Activated naive CD4-positive, alpha-beta T cell treated with anti-CD3 and anti-CD28 coated beads, Interleukin-2, amount 50 U/mL, for 72 hours (primary cell): ENCODE results near the gene COMMD10. TPM values are rescaled to one million over a fixed set of nuclear protein-coding genes. Genes with fewer than 3 reads are reported as not detected.

Experiments used
- ATAC-seq, 2 donors: fragments of 150-1000 bp; cut with Tn5 transposase; 2 replicates each; pipeline ENCODE4 v1.10.0; 2021; ENCODE audit warnings: mild to moderate bottlenecking in 2 of 2, moderate library complexity in 2 of 2
- DNase-seq, 2 donors: peaks; one replicate each; pipeline ENCODE4 v3.0.0; 2021 to 2022; ENCODE audit warnings: low spot score in 2 of 2
- H3K27ac Mint-ChIP-seq, 2 donors: one replicate each; pipeline ENCODE4 v1.8.0; 2022; ENCODE audit warnings: mild to moderate bottlenecking in 2 of 2, mixed read lengths in 2 of 2
- H3K36me3 Mint-ChIP-seq, 2 donors: one replicate each; pipeline ENCODE4 v1.8.0; 2022; ENCODE audit warnings: mixed read lengths in 2 of 2
- H3K9me3 Mint-ChIP-seq, 2 donors: one replicate each; pipeline ENCODE4 v1.8.0; 2022; ENCODE audit warnings: mixed read lengths in 2 of 2
- total RNA-seq, 2 donors: library from RNA; stranded (reverse); gene quantifications; one replicate each; pipeline ENCODE4 v1.2.3, GENCODE V29; 2022

COMMD10 gene
- total RNA-seq, 2 donors from 2014 or later: 16.5 to 22.1 TPM

DNA sequence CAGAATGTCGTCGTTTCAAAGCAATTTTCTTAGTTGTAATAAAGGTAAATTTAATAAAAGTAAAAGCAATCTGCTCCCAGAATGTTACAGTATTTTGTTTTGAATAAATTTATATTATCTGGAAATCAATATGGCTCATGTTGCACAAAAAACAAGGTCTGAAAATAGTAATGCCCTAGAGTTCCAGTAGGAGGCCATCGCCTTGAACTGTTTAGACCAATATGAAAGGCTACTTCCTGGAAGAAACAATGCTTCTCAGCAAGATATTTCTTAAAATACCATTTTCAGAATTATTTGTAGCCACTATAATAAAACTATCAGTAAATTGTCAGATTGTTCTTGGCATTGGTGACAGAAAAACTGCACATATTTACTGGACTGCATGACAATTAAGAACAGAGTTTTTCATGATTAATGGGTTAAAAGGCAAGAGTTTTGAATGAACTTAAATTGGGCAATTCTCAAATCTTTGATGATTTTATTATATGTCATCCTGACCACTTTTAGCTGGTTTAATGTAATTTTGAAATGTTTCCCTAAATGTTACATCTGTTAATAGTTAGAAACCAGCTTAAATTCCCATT lies 153.2 kb downstream of the COMMD10 start:
- Mint-ChIP-seq H3K9me3 (peaks cover 5 to 9% of the 10 kb centered on the region in 2 donors), H3K36me3 (peaks cover 18 to 43% of the 10 kb centered on the region in 2 donors), H3K27ac (no peak overlapping the region)
- DNase-seq (no peak), ATAC-seq (no peak)

DNA sequence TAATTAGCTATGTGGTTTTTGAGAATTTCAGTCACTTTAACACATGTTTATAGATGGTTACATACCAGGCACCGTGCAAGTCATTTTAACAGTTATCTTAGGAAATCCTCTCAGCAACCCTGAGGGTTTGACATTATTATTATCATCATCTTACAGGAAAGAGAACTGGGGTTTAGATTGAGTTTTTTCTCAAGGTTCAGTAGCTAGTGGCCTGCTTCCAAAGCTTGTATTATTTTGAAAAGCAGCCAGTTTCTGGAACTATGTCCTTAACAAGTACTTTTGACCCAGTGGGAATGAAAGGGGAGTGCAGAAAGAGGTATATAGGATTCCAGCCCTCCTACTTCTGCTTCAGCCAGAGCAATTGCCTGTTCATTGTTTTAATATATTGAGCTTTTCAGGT lies 157.5 kb downstream of the COMMD10 start:
- ATAC-seq (no peak), DNase-seq (no peak)

DNA sequence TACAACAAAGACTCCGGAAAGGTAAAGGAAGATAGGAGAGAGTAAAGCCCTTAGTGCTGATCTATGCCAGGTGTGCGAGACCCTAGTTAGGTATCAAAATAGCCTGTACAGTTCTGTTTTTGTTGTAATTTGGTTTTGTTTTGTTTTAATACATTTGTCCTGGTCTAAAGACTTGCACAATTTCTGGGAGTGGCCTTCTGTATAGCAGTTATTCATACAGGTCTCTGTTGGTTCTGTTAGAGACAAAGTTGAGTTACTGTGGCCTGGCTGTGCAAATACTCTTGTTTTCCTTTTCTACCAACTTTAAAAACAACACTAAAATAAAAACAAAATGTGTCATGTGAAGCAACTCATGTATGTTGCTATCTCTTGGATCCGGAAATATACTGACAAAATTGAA lies 163.6 kb downstream of the COMMD10 start:
- peaks cover 21 to 24% of the 10 kb centered on the region in 2 donors for H3K36me3 Mint-ChIP-seq
- H3K27ac Mint-ChIP-seq: no peak overlapping the region
- DNase-seq (no peak), ATAC-seq (no peak)
- peaks cover 15 to 23% of the 10 kb centered on the region in 2 donors for H3K9me3 Mint-ChIP-seq

More for the DNA sequence above, 157.5 kb downstream of the COMMD10 start:
- Mint-ChIP-seq H3K9me3 (peaks cover 15 to 16% of the 10 kb centered on the region in 2 donors), H3K27ac (no peak overlapping the region), H3K36me3 (peaks cover 26 to 34% of the 10 kb centered on the region in 2 donors)

DNA sequence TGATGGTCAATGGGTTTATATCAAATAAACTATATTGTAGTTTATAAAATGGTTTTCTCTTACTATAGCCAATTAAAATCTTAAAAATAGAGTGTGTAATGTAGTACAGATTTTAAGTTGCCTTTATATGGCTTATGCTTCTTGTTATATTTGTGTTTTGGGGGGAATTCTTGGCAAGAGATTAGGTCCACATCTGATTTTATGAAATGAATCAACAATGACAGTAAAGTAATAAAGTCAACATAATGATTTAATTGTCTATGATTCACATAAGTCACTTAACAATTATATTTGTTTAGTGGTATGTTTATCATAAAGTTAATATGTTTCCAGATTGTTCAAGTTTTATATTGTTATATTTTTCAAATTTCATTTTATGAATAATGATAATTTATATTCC lies 164.8 kb downstream of the COMMD10 start:
- Mint-ChIP-seq H3K27ac (no peak overlapping the region), H3K36me3 (peaks cover 27 to 29% of the 10 kb centered on the region in 2 donors), H3K9me3 (peaks cover 15 to 25% of the 10 kb centered on the region in 2 donors)
- ATAC-seq (no peak), DNase-seq (no peak)

DNA sequence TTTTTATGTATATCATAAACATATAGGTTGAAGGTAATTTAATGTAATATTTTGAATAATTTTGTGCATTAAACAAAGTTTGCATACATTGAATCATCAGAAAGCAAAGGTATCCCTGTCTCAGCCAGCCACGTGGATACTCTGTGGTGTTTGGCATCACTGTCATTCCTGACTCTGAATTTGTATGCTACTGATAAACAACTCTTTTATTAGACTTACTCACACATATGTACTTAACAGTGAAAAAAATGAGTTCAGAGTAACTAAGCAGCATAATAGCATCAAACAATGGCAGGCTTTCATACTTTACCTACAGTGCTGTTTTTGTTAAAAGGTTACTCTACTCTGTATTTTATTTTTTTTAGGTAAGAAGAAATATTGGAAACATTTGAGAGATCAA lies 171.9 kb downstream of the COMMD10 start:
- peaks cover 0 to 26% of the 10 kb centered on the region in 2 donors for H3K9me3 Mint-ChIP-seq
- H3K27ac Mint-ChIP-seq: no peak overlapping the region

DNA sequence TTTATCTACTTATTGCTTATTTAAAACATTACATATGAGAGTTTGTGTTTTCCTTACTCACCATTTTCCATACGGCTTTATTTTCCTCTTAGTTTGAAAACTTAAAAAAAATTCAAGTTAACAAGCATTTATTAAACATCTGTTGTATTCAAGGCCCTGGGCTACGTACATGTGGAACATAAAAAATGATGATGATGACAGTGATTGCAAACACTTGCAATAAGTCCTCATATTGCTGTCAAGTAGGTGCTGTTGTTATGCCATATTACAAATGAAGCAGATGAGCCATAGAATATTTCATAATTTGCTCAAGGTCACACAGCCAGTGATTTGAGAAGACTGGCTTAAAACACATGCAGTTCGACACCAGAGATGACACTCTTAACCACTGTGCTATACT lies 180.6 kb downstream of the COMMD10 start:
- no peak overlapping the region for H3K27ac Mint-ChIP-seq
- H3K9me3 Mint-ChIP-seq: peaks cover 4 to 18% of the 10 kb centered on the region in 2 donors
- DNase-seq: no peak
- no peak for ATAC-seq
- peaks cover 6 to 47% of the 10 kb centered on the region in 2 donors for H3K36me3 Mint-ChIP-seq

More for the DNA sequence above, 171.9 kb downstream of the COMMD10 start:
- H3K36me3 Mint-ChIP-seq: peaks cover 7 to 37% of the 10 kb centered on the region in 2 donors
- ATAC-seq: no peak
- DNase-seq: no peak

DNA sequence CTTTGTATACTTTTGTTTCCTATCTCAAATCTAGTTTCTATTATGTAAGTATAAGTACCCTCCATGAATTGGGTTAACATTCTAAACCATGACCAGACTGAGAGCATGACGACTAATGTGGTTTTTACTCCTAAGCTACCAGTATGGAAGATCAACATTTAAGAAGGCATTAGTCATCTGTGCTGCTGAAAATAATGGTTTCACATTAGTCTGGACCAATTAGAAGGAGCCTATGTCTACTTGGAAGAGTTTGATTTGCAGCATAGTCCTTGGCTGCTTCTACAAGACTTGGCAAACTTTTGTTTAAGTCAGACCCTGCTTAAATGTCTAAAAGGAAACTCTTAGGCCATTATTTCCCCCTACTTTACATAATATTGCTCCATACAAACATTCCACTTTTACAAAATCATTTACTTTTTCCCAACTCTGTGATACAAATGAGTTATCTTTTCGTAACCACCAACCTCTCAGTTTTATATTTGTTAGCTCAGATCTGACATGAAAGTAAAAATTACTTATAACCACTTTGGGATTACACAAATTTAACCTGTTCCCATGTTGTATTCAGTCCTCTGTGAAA lies 186.7 kb downstream of the COMMD10 start:
- DNase-seq (no peak), ATAC-seq (peak in 1 of 2 donors; percentile 20)
- Mint-ChIP-seq H3K9me3 (peaks cover 8 to 23% of the 10 kb centered on the region in 2 donors), H3K36me3 (peaks cover 14 to 33% of the 10 kb centered on the region in 2 donors), H3K27ac (no peak overlapping the region)

DNA sequence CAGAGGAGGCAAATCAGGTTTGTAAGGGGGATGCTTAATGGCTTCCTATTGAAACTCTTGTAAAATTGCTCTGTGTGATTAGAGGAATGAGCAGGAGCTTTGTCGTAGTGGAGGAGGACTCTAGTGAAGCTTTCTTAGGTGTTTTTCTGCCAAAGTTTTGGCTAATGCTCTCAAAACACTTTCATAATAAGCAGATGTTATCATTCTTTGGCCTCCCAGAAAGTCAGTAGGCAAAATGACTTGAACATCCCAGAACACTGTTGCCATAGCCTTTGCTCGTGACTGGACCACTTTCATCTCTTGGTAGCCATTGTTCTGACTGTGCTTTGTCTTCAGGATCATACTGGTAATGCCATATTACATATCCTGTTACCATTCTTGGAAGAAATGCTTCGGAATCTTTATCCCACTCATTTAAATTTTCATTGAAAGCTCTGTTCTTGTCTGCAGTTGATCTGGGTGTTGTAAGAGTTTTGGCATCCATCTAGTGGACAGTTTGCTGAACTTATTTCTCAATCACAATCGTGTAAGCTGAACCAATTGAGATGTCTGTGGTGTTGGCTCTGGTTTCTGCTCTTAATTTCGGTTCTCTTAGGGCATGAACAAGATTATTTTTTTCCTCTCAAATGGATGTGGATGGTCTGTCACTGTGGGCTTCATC lies 187.6 kb downstream of the COMMD10 start:
- ATAC-seq: no peak
- peaks cover 14 to 26% of the 10 kb centered on the region in 2 donors for H3K36me3 Mint-ChIP-seq

DNA sequence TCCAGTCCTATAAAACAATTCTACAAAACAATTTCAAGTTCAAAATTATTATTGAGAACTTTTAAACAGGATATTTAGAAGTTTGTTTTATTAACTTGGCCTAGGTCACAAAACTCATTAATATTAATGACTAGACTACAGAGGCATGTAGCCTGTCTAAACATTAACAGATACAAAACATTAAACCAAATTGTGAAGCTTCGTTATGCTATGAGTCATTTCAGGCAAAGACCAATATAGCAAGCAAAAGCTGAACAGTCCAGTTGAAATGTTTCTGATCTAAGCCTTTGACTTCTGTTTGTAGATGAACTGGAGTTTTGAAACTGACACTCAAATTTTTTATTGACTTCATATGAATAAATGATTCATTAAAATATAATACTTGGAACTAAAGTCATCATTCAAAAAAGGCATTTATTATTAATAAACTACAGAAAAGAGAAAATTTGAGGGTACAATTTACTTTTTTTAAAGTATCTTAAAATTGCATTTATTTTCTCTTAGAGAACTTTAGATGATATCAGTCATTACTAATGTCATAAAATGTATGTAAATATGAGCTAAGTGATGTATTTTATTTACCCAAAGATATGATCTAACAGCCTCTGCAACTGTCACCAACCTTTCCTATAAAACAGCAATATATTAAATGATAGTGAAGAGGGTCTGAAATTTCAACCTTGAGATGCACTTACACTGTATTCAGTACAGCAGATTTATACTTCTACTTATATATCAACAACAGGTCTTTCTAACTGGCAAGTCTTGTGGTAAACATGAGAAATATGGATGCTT lies 188.8 kb downstream of the COMMD10 start:
- H3K9me3 Mint-ChIP-seq: peaks cover 8 to 21% of the 10 kb centered on the region in 2 donors
- H3K27ac Mint-ChIP-seq: no peak overlapping the region
- peaks cover 14 to 21% of the 10 kb centered on the region in 2 donors for H3K36me3 Mint-ChIP-seq
- DNase-seq (no peak), ATAC-seq (no peak)

More for the DNA sequence above, 187.6 kb downstream of the COMMD10 start:
- Mint-ChIP-seq H3K9me3 (peaks cover 8 to 22% of the 10 kb centered on the region in 2 donors), H3K27ac (no peak overlapping the region)
- DNase-seq: no peak

DNA sequence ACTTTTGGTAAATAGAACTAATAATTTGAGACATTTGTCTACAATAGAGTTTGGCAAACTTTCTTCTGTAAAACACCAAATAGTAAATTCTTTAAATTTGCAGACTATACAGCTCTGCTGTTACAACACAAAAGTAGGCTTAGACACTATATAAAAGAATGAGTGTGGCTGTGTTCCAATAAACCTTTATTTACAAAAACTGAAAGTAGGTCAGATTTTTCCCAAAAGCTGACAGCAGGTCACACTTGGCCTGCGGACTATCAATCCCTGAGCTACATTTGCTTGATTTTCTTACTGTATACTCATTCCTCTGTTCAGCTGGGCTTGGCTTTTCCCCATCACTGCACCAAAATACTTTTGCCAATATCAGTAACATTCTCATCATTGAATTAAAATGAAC lies 189.4 kb downstream of the COMMD10 start:
- Mint-ChIP-seq H3K36me3 (peaks cover 14 to 20% of the 10 kb centered on the region in 2 donors), H3K9me3 (peaks cover 8 to 20% of the 10 kb centered on the region in 2 donors), H3K27ac (no peak overlapping the region)
- DNase-seq (no peak), ATAC-seq (no peak)

DNA sequence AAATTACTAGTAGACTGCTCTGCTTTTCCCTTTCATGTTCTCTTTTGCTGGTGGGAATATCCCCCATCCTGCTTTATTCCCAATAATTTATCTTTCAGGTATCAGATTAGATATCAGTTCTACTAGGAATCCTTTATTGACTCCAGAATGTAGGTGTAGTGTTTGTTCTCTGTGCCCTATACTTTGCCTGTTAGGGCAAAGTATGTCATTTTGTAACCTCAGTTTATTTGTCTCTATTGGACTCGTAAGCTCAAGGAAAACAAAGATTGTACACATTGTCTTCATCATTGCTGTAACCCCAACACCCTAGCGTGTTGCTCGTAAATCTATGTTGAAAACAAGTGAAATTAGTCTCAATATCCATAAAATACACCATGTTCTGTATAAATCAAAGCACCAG lies 190.5 kb downstream of the COMMD10 start:
- H3K9me3 Mint-ChIP-seq: peaks cover 8 to 20% of the 10 kb centered on the region in 2 donors
- H3K36me3 Mint-ChIP-seq: peaks cover 14 to 20% of the 10 kb centered on the region in 2 donors
- ATAC-seq (no peak), DNase-seq (no peak)
- no peak overlapping the region for H3K27ac Mint-ChIP-seq

DNA sequence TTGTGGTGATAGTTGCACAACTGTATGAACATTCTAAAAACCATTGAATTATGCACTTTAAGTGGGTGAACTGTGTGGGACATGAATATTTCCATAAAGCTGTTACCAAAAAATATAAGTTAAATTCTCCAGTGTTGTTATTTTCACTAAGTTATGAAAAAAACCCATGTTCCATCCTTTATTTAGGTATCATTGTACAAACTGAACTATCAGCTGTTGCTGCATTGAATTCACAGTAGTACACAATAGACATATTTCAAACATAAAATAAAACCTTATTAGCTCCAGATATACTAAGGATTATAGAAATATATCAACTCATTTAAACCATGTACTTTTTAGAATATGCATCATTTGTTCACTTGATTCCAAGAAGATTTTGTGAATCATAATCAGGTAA lies 192.1 kb downstream of the COMMD10 start:
- Mint-ChIP-seq H3K36me3 (peaks cover 14 to 22% of the 10 kb centered on the region in 2 donors), H3K9me3 (peaks cover 9 to 20% of the 10 kb centered on the region in 2 donors), H3K27ac (no peak overlapping the region)
- ATAC-seq: no peak
- DNase-seq: no peak

DNA sequence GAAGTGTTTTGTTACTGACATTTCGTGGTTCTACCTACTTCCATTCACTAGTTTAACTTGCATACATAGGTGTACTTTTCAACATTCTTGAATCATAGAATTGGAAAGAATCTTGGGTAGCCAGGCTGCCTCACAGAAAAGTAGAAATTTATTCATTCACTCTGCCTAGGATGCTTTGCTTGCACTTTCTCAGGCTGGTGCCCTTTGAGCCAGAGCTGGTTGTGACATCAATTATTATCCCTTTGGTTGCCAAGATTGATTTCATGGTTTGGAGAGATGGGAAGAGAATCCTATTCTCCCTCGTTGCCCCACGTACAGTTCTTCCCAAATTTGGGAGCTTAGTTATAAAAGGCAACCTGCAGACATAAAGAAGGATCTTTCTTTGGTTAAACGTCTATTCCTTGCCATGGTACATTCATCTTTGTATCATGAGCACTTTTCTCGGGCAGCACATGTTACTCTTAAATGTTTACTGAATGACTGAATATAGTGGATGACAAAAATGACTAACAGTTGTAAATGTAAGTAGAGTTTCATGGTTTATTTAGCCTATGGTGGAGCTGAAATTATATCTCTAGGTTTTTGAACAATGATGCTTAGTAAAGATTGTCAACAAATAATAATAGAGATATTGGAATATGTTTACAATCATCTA lies 195.5 kb downstream of the COMMD10 start:
- H3K27ac Mint-ChIP-seq: no peak overlapping the region
- ATAC-seq (no peak), DNase-seq (no peak)
- peaks cover 6 to 8% of the 10 kb centered on the region in 2 donors for H3K9me3 Mint-ChIP-seq
- H3K36me3 Mint-ChIP-seq: peaks cover under 1 to 12% of the 10 kb centered on the region in 2 donors

DNA sequence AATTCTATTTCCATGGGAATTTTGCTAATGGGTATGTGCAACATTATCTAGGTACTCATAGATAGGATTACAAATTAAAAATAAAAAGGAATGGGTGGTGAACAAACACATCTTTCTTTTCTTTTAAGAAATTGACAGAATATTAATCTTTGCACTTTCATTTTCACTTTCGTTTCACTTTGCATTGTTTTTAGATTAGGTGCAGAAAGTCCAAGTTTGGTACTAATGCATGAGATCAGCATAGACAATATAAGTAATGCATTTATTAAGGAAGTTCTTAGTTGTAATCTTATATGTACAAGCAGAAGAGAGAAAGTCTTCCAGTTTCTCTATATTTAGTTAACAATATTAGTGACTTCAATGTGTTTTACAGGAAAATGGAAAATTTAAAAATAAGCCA lies 196.5 kb downstream of the COMMD10 start:
- H3K36me3 Mint-ChIP-seq: peaks cover 0 to 15% of the 10 kb centered on the region in 2 donors
- ATAC-seq (no peak), DNase-seq (no peak)
- peaks cover 3 to 6% of the 10 kb centered on the region in 2 donors for H3K9me3 Mint-ChIP-seq
- no peak overlapping the region for H3K27ac Mint-ChIP-seq

DNA sequence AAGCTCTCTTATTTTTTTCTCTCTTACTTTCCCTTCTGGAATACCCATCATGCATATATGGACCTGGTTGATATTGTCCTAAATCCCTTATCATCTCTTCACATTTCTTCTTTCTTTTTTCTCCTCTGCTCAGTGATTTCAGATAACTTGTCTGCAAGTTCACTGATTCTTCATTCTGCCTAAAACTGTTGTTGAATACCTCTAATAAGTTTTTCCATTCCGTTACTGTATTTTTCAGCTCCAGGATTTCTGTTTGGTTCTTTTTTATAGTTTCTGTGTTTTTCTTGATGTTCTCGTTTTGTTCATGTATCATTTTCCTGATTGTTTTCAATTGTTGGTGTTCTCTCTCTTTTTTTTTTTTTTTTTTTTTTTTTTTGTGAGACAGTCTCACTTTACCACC lies 203.7 kb downstream of the COMMD10 start:
- H3K9me3 Mint-ChIP-seq: peaks cover 12% of the 10 kb centered on the region in 2 donors
- peaks cover 17 to 57% of the 10 kb centered on the region in 2 donors for H3K36me3 Mint-ChIP-seq
- DNase-seq (no peak), ATAC-seq (no peak)
- no peak overlapping the region for H3K27ac Mint-ChIP-seq

DNA sequence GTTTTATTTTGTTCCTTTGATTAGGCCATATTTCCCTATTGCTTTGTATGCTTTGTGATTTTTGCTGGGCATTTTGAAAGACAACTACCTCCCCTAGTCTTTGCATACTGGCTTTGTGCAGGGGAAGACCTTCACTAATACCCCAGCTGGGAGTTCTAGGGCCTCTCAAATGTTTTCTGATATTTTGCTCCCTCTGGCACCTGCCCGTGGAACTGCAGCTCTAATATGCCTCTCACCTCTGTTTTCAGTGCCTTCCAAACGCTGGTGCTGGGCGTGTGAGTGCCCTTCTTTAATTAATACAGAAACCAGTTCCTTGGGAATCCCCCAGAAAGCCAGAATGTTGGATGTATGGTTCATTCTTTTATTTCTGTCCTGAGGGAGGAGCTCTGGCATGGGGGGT lies 204.5 kb downstream of the COMMD10 start:
- peaks cover 17 to 57% of the 10 kb centered on the region in 2 donors for H3K36me3 Mint-ChIP-seq
- H3K27ac Mint-ChIP-seq: no peak overlapping the region
- peaks cover 12% of the 10 kb centered on the region in 2 donors for H3K9me3 Mint-ChIP-seq
- no peak for ATAC-seq
- DNase-seq: no peak
